GM12873 (cell line): ENCODE measurements around the gene EFNA1.

Experiments used
- CTCF ChIP-seq: IDR thresholded peaks from 2 replicates; pipeline ENCODE4 v1.5.1; 2012; ENCODE audit warnings: low read depth, mild to moderate bottlenecking, moderate library complexity, low read length, control low read depth; ENCODE audit not compliant: insufficient read depth; ENCODE audit errors: missing control alignments

Gene EFNA1

GRCh38 chr1:155110826-155111225 lies 16.9 kb upstream of the EFNA1 start:
- TF ChIP-seq CTCF, result no peak

DNA sequence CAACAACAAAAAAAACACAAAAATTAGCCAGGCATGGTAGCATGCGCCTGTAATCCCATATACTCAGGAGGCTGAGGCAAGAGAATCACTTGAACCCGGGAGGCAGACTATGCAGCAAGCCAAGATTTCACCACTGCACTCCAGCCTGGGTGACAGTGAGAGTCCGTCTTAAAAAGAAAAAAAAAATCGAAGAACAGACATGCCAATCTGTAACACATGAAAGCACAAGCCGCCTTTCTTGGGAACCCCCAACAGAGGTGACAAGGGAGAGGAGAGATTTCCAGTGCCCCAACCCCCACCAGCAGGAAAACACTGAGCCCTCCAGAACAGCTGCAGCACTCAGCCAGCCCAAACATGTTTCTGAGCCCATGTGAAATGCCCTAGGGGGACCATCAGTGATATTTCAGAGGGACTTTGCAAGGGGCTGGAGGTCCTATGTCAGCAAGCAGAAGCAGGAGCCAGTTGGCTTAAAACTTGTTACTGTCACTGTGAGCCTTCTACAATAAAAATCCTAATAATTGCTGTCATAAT lies 14.2 kb upstream of the EFNA1 start:
- no peak for TF ChIP-seq CTCF

DNA sequence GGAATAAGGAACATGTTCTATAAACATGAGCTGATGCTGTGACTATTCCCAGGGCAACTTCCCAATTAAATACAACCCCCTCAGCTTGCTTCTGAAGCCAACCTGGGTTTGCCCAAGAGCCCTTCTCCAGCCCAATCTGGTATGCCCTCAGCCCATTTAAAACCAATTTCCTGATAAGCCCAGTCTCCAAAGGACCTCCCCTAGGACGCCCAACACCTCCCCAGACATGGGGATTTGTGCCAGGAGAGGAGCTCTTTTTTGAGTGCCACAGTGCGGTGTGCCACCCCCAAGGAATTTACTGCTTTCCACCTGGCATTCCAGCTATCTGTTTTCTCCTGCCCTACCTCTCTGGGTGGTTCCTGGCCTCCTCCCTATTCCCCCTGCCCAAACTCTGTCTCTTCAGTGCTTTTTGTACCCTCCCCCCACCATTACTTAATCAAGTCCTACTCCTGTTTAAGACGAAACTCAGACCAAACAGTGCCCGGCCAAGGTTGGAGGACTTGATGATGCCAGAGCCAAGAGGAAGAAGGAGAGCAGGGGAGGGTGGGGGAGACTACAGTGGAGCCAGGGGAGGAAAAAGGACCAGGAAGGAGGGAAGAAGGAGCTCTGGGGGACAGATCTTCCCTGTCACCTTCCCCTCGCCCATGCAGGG lies 11.4 kb upstream of the EFNA1 start:
- no peak for TF ChIP-seq CTCF

DNA sequence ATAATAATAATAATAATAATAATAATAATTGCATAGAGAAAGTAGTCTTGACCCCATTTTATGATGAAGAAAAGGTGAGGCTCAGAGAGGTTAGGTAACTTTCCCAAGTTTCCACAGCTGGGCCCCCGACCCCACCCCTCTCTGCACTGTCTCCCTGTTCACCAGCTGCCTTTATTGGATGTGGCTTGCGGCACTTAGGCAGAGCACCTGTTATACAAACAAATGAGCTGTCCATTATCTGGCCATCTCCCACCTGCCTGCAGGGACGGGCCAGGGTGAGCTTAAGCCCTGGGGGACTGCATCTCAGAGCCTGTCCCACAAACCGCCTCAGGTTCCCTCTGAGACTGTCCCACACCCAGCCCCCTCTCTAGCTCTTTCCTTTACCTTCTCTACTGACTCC lies 10.1 kb upstream of the EFNA1 start:
- no peak for TF ChIP-seq CTCF

GRCh38 chr1:155120253-155120652 lies 7.4 kb upstream of the EFNA1 start:
- no peak for TF ChIP-seq CTCF

DNA sequence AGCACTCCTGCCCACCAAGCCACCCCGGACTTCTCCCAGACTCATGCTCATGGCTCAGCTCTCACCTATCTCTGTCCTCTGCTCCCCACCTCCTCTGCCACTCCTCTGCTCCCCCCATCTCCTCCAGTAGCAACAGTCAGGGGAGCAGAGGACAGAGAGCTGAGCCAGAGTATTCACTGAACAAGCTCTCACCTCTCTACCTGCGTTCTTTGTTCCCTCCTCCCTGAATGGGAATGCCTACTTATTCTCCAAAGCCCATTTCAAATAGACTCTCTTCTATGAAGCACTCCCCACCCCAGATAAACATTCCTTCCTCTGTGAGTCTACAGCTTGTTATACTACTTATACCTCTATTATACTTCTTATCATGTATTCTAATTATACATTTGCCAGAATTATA lies 6.4 kb upstream of the EFNA1 start:
- TF ChIP-seq CTCF, result no peak

DNA sequence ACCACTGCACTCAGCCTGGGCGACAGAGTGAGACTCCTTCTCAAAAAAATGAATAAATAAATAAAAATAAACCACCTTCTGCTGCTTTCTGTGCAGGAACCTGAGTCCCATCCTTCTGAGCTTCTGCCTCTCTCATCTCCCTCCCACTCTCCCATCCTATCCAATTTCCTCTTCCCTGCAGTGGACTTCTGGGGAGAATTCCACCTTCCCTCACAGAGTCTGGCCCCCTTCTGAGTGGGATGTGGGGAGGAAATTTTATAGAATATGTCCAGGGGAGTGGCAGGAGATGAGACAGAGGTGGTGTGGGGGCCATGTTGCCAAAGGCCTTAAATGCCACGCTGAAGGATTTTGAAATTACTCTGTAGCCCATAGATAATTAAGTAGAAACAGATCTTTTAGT lies 5.4 kb upstream of the EFNA1 start:
- TF ChIP-seq CTCF, result no peak
